Thoracic aorta (tissue), 2 donors: ENCODE measurements around the gene RAB3IL1. TPM values are rescaled to one million over a fixed set of nuclear protein-coding genes. Genes with fewer than 3 reads are reported as not detected.
A peak's percentile ranks its signal among the peaks of the same experiment; 100 is the strongest.

Source experiments
- ATAC-seq: fragments of 150-250 bp; one replicate; pipeline ENCODE4 v1.8.0; 2017; ENCODE audit warnings: low read depth; ENCODE audit not compliant: insufficient number of reproducible peaks, low FRiP score
- DNase-seq: peaks from one replicate; pipeline ENCODE4 v3.0.0-alpha.2; 2020; ENCODE audit warnings: low spot score
- H3K27ac ChIP-seq, 2 donors: fragments of 200-600 bp; sonication (generic); 1 replicate in 1 of 2; 2 replicates in 1 of 2; pipeline ENCODE4 v1.5.1; 2016; ENCODE audit warnings: mild to moderate bottlenecking in 2 of 2, moderate library complexity in 2 of 2
- H3K27me3 ChIP-seq: fragments of 200-600 bp; sonication (generic); replicated peaks from 2 replicates; pipeline ENCODE4 v1.6.0; 2016; ENCODE audit warnings: mild to moderate bottlenecking; ENCODE audit not compliant: insufficient read depth
- H3K36me3 ChIP-seq: fragments of 200-600 bp; sonication (generic); one replicate; pipeline ENCODE4 v1.5.1; 2016
- H3K4me1 ChIP-seq, 2 donors: fragments of 200-600 bp; sonication (generic); 1 replicate in 1 of 2; 2 replicates in 1 of 2; pipeline versions ENCODE4 v1.5.1 to v1.6.0; 2016; ENCODE audit warnings: low read depth in 2 of 2, mild to moderate bottlenecking in 1 of 2; ENCODE audit not compliant: control insufficient read depth in 1 of 2
- H3K4me3 ChIP-seq: fragments of 200-600 bp; sonication (generic); 2 replicates; pipeline ENCODE4 v1.5.1; 2016; ENCODE audit warnings: mild to moderate bottlenecking
- H3K9me3 ChIP-seq: fragments of 200-600 bp; sonication (generic); 2 replicates; pipeline ENCODE4 v1.5.1; 2016
- total RNA-seq, 2 donors: library from RNA; depleted of rRNA; stranded (reverse); fragments of >200 nt; gene quantifications; one replicate each; pipeline versions ENCODE4 v1.1.0 to v1.2.3, GENCODE V29; 2016
- TF ChIP-seq, protein P1 (sequence below): fragments of 200-600 bp; sonication (generic); IDR thresholded peaks from one replicate; pipeline ENCODE4 v1.5.1; 2019; ENCODE audit warnings: antibody characterized with exemption

Gene RAB3IL1
- total RNA-seq, 2 donors from 2014 or later = 20.8 to 45.4 TPM

DNA sequence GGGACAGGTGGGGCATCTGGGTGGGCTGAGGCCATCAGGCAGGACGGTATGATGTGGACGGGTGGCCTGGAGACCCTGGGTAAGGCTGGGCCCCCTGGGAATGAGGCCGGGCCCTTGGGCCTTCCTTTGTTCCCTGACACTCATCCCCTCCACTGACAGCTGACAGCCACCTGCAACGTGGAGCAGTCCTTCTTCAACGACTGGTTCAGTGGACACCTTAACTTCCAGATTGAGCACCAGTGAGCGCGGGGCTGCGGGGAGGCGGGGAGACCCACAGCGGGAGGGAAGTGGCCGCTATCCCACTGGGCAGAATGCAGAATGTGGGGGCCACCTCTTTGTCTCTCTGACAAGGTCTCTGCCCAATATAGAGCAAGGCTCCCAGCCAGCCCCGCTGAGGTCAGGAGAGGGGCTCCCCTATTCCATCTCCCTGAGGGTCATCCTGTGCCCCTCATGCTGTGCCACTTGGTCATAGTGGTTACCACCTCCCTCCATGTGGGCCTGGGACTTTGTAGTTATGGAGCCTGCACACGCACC lies 53.8 kb downstream of the RAB3IL1 start:
- Histone ChIP-seq H3K27ac (no peak overlapping the region), H3K4me3 (no peak overlapping the region), H3K36me3 (peaks cover 37% of the 10 kb centered on the region), H3K4me1 (peaks cover 0 to 11% of the 10 kb centered on the region in 2 donors), H3K27me3 (no peaks in the 10 kb centered on the region), H3K9me3 (no peaks in the 10 kb centered on the region)
- ATAC-seq (no peak), DNase-seq (no peak)
- TF ChIP-seq, protein P1, sequence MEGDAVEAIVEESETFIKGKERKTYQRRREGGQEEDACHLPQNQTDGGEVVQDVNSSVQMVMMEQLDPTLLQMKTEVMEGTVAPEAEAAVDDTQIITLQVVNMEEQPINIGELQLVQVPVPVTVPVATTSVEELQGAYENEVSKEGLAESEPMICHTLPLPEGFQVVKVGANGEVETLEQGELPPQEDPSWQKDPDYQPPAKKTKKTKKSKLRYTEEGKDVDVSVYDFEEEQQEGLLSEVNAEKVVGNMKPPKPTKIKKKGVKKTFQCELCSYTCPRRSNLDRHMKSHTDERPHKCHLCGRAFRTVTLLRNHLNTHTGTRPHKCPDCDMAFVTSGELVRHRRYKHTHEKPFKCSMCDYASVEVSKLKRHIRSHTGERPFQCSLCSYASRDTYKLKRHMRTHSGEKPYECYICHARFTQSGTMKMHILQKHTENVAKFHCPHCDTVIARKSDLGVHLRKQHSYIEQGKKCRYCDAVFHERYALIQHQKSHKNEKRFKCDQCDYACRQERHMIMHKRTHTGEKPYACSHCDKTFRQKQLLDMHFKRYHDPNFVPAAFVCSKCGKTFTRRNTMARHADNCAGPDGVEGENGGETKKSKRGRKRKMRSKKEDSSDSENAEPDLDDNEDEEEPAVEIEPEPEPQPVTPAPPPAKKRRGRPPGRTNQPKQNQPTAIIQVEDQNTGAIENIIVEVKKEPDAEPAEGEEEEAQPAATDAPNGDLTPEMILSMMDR = no peak

DNA sequence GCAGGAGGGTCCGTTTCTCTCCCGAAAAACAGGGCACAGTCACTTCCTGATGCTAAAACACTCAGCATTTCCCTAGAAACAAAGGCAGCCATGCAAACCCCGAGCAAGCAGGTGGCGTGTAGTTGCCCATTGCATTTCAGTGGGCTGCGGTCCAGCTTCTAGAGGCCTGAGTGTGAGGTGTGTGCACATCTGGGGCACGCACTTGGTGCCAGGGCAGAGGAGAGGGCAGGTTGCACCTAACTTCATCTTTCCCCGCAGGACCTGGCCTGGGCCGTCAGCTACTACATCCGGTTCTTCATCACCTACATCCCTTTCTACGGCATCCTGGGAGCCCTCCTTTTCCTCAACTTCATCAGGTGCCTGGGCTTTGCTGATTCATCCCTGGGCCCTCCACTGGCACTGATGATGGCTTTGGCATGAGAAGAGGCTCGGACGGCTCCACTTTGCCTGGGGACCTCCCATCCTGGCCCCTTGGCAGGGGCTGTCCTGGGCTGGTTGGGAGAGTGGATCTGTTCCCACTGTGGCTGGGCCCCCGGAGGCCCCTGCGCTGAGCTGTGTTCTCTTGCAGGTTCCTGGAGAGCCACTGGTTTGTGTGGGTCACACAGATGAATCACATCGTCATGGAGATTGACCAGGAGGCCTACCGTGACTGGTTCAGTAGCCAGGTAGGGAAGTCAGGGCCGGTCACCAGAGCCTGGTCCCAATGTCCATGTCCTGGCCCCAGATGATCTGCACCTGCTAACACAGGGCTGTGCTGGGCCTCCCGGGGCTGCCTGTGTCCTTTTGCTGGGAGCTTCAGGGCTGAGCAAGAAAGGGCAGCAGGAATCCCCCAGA lies 54.4 kb downstream of the RAB3IL1 start:
- ATAC-seq = no peak
- Histone ChIP-seq H3K27ac (no peak overlapping the region), H3K4me1 (peaks cover 0 to 11% of the 10 kb centered on the region in 2 donors), H3K4me3 (no peak overlapping the region), H3K9me3 (no peaks in the 10 kb centered on the region), H3K27me3 (no peaks in the 10 kb centered on the region), H3K36me3 (peaks cover 37% of the 10 kb centered on the region)
- DNase-seq = no peak
- TF ChIP-seq, protein P1 = no peak

GRCh38 chr11:61861634-61862033 lies 55.7 kb downstream of the RAB3IL1 start:
- ATAC-seq (no peak), DNase-seq (no peak)
- Histone ChIP-seq H3K36me3 (peaks cover 48% of the 10 kb centered on the region), H3K27ac (no peak overlapping the region), H3K9me3 (no peaks in the 10 kb centered on the region), H3K4me3 (no peak overlapping the region), H3K4me1 (peaks cover 0 to 11% of the 10 kb centered on the region in 2 donors), H3K27me3 (no peaks in the 10 kb centered on the region)
- TF ChIP-seq, protein P1 = no peak

- ATAC-seq = no peak
- no peak for DNase-seq
- TF ChIP-seq, protein P1 = no peak
Observed at GRCh38 chr11:61860054-61860903, 57.1 kb downstream of the RAB3IL1 start.

More at GRCh38 chr11:61860054-61860903, 57.1 kb downstream of the RAB3IL1 start:
- Histone ChIP-seq H3K4me3 (no peak overlapping the region), H3K4me1 (peaks cover 0 to 11% of the 10 kb centered on the region in 2 donors), H3K27me3 (no peaks in the 10 kb centered on the region), H3K9me3 (no peaks in the 10 kb centered on the region), H3K27ac (peak overlapping the region in 1 of 2 donors; percentile 28), H3K36me3 (peaks cover 42% of the 10 kb centered on the region)
